ENCODE measurements around the gene GPRIN1.

GRCh38 chr5:176606032-176606431 is 3.9 kb downstream of the GPRIN1 start:
- TF ChIP-seq CTCF (IDR thresholded peaks at IDR 0.05) (no peak), POLR2A (IDR thresholded peaks at IDR 0.05) (no peak)
